ENCODE results near the gene TMED3.

DNA sequence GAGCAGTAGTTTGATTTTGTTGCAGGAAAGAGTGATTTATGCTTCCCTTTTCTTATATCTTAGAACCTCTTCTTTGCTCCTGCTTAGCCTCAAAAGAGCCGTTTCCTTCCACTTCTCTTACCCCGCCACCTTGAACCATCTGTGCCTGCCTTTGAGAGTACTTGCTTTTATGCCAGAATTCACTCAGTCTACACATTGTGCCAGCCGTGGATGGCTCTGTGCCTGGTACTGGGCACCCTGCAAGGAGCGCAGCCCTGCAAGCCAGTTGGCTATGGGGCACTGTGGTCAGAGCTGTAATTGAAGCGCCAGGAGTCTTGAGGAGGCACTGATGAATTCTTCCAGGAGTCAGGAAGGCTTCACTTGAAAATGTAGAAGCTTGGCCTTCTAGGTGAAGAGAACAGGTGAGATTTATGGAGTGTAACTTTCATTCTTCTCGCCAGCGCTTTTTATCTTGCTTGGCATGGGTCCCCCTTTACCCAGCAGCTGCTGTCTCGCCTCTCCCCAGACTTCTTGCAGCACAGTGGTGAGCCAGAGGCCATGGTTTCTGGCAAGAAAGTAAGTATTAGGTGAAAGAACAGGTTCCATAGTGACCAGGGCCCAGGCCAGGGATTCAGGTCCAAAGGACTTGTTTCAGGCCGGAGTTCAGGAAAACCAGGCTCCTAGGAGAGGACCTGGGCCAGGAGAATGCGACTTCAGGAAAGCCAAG, 4.9 kb downstream of the TMED3 start:
- TF ChIP-seq, protein P1, sequence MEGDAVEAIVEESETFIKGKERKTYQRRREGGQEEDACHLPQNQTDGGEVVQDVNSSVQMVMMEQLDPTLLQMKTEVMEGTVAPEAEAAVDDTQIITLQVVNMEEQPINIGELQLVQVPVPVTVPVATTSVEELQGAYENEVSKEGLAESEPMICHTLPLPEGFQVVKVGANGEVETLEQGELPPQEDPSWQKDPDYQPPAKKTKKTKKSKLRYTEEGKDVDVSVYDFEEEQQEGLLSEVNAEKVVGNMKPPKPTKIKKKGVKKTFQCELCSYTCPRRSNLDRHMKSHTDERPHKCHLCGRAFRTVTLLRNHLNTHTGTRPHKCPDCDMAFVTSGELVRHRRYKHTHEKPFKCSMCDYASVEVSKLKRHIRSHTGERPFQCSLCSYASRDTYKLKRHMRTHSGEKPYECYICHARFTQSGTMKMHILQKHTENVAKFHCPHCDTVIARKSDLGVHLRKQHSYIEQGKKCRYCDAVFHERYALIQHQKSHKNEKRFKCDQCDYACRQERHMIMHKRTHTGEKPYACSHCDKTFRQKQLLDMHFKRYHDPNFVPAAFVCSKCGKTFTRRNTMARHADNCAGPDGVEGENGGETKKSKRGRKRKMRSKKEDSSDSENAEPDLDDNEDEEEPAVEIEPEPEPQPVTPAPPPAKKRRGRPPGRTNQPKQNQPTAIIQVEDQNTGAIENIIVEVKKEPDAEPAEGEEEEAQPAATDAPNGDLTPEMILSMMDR (IDR thresholded peaks at IDR 0.05 in 2 of 3, conservative IDR thresholded peaks at IDR 0.05 in 1 of 3; ENCODE audit: borderline replicate concordance in 1 of 3, insufficient read depth in 1 of 3, low read depth in 2 of 3, low read length in 2 of 3): no peak
- TF ChIP-seq EZH2phosphoT487 (IDR thresholded peaks at IDR 0.05; ENCODE audit: borderline replicate concordance) (no peak), POLR2A (IDR thresholded peaks at IDR 0.05; ENCODE audit: borderline replicate concordance, extremely low read depth, insufficient read depth, insufficient read length) (no peak), ZBTB33 (IDR thresholded peaks at IDR 0.05; ENCODE audit: extremely low read depth, insufficient replicate concordance, low read length) (no peak), POLR2AphosphoS5 (IDR thresholded peaks at IDR 0.05; ENCODE audit: low read depth, low read length) (no peak), ZNF274 (IDR thresholded peaks at IDR 0.05; ENCODE audit: low read depth, low read length) (no peak), YY1 (IDR thresholded peaks at IDR 0.05; ENCODE audit: extremely low read depth, insufficient replicate concordance, low read depth, low read length) (no peak), RAD21 (IDR thresholded peaks at IDR 0.05; ENCODE audit: low read depth) (no peak), EZH2 (IDR thresholded peaks at IDR 0.05) (no peak), JUND (IDR thresholded peaks at IDR 0.05) (no peak)
- TF ChIP-seq, protein P2, sequence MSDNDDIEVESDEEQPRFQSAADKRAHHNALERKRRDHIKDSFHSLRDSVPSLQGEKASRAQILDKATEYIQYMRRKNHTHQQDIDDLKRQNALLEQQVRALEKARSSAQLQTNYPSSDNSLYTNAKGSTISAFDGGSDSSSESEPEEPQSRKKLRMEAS (IDR thresholded peaks at IDR 0.05): no peak
